NCI-H2227 (cell line): ENCODE results near the gene CYRIA.

Source experiments
- DNase-seq: peaks from one replicate; lab custom pipeline; 2025; ENCODE audit not compliant: unreplicated experiment; lab: John Stamatoyannopoulos, UW

CYRIA gene

DNA sequence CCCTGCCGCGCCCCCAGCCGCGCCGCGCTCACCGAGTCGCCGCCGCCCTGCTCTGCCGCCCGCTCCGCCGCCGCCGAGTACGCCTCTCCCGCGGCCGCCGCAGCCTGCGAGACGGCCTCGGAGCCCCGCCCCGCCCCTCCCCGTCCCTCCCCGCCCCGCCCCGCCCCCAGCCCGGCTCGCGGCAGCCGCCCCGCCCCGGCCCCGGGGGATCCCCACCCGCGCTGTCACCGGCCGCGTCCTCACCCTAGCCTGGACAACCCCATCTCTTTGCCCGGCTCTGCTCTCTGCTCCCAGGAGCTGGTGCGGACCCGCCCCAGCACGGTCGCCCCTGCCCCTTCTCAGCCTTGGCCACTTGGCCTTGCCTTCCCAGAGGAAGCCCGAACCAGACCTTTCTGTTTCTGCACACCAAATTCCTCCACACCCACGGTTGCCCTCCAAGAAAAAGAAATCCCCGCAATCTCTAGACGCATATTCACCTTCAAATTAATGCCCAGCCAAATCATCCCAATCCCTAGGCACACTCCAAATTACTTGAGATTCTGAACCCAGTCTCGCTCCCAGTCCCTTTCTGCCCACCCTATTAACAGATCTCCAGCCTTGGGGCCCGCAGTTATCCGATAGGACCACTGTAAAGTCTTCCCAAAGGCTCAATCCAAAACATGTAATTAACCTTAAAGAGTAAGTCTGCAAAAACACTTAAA, at the start of gene CYRIA:
TSS of gene CYRIA (minus strand) at position 87 of the 701 bp plus-strand sequence. CDS start 77,715 bp downstream, outside the sequence.
- DNase-seq: peak; percentile 68

DNA sequence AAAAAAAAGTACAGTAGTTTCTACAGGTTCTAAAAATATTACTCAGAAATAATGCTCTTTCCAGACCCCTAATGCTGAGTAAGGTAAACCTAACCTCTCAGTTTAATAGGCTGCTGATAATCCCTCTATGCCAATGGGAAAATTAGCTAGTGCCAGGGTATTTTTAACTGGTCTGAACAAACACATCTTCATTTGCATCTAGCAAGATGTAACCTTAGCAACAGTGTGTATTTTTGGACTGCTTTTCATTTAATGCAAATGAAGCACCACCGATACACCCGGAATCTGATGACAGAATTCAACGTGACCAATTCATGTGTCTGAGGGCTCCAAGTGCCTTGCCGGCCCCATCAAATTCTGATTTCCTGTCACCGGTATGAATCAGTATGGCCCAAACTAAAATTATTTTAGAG, 47.4 kb upstream of the CYRIA start:
- DNase-seq: no peak

DNA sequence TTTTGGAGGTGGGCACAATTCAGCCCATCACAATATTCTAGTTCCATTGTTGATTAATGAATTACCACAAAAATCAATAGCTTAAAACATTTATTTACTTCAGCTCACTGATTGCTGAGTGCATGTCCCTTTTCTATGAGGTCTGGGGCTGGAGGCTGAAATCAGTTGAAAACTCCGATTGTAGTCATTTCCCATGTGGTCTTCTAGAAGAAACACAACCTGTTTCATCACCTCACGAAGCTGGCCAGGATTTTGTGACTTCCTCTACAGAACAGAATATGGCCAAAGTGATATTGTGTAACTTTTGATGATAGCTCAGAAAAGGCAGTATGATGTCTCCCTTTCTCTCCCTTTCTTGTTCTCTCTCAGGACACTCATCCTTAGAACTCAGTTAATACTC, 44.1 kb upstream of the CYRIA start:
- no peak for DNase-seq

DNA sequence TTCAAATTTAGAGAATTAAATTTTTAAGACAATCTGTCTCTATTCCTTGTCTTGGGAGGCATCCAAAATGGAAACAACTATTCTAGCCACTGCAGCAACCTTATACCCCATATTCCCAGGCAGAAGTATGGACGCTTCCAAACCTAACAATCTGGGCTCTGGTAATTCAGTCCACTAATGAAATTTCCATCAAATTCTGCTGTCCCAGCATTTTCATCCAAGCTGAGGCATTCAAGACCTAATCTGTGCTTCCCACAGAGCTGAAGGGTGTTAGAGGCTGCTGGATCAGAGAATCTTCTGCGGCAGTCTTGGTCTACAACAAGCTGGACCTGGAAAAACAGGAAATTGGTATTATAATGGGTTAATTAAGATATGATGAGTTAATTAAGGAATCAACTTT, 42.5 kb upstream of the CYRIA start:
- no peak for DNase-seq

DNA sequence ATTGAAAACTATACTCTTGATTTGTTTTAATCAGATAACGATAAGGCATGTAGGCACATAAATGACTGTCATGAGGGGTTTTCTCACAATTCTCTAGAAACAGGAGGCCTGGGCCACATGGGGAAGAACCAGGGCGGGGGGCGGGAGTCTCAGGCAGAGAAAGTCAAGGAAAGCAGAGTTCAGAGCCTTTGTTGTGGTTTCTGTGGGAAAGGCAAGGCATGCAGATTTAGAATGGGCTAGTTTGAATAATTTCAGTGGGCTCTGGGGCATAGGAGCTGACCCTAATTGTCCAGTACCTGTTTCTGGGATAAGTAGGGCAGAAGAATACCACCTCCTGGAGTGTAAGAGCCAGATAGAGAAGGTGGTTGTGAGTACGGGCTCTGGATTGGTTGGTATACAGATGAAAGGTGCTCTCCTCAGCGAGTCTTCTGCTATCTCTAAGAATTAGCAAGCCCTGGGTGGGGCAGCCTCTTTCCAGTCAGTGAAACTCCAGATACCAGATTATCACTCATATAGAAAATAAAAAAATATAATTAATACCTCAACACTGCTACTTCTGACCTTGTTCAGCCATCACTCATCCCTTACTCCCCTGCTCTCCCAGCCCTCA, 41.5 kb upstream of the CYRIA start:
- no peak for DNase-seq

DNA sequence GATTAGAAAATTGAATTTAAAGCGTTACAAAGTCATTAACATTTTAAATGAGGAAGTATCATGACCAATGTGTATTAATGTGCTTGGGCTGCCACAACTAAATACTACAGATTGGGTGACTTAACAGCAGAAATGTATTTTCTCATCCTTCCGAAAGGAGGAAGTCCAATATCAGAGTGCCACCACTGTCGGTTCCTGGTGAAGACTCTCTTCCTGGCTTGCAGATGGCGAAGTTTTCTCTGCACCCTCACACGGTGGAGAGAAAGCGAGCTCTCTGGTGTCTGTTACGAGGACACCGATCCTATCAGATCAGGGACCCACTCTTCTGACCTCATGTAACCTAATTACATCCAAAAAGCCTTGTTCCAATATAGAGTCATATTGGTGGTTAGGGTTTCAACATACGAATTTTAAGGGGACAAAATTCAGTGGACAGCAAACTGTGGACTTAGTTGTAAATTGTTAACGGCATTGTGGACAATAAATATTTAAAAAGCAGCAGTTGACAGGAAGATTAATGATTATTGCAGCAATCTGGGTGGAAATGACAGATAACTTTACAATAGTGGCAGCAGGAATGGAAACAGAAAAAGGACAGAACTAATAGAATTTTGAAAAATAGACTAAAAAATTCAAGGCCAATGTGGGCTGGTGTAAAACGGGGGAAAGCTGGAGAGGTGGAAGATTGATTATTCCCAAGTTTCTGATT, 35.1 kb upstream of the CYRIA start:
- no peak for DNase-seq

DNA sequence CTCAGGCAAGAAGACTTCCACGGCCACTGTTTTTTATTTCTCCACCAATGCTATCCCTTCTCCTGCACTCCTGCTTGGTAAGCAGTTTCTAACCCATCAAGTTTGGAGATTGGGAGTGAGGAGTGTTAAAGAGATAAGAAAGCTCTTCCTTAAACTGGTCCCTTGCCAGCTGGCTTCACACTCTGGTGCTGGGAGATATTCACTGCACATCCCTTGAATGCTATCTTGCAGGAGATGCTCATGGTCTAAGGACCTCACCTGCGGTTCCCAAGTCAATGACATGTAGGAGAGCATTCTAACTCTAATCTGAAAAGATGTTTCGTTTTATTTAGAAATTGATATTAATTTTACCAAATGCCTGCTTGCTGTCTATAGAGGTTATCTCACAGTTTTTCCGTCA, 28.2 kb upstream of the CYRIA start:
- DNase-seq: no peak

DNA sequence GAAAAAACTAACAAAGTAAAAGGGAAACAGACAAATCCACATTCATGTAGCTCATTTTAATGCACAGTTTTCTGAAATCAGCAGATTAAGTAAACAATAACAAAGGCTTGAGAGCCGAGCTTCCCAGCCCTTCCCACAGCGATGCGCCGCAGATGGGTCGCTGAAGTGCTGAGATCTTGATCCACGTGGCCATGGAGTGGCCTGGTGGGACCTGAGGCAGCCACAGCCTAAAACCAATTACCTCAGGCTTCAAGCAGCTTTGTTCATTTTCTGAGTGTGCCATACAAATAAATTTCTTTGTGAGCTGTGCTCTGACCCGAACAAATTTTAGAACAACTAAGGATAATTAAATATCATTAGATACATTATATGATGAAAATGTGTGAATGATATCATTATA, 25.6 kb upstream of the CYRIA start:
- DNase-seq: peak; percentile 22

DNA sequence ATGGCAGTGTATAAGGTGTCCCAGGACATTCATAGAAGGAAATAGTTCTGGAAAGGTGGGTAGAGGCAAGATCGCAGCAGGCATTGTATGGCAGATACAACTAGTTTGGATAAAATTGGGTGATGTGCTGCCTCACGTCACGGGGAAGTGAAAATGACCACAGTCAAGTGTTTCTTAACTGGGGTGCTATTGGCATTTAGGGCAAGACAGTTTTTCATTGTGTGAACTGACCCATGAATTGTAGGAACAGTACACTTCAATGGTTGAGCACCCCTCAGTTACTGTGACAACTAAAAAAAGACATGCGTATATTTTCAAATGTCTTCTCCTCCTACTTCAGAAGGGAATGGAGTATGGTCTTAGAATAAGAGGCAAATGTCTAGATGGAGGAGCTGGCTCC, 22.3 kb upstream of the CYRIA start:
- DNase-seq: no peak

DNA sequence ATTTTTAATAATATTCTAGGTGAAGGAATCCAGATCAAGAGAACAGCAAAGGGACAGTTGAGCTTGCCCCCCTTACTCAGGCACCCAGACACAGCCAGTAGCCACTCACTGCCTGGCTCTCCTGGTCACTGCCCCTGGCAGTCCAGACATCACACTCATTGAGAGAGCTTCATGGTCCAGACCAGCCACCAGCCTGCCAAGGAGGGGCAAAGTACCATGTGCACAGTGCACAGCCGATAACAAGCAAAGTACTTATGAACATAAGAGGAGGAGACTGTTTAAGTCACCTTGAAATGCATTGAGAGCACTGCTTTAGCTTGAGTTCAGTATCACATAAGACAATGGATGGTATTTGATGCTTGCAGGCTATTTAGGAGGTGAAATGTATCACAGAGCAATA, 21.6 kb upstream of the CYRIA start:
- DNase-seq: no peak

DNA sequence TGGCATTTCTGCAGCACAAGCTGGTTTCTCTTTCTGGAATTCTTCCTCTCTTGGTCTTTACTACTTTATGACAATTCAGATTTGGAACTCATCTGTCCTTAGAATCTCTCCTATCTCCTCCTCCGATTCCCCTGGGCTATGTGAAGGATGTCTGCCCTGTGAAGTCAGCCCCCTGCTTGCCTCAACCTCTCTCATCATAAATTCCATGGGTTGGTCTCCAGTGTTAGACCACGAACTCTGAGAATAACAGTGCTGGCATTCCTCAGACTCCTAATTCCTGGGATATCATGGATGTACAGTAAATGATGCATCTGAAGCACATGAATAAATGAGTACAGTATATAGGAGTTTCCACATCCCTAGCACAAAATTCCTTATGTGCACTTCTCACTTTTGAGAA, 21.0 kb upstream of the CYRIA start:
- DNase-seq: no peak

DNA sequence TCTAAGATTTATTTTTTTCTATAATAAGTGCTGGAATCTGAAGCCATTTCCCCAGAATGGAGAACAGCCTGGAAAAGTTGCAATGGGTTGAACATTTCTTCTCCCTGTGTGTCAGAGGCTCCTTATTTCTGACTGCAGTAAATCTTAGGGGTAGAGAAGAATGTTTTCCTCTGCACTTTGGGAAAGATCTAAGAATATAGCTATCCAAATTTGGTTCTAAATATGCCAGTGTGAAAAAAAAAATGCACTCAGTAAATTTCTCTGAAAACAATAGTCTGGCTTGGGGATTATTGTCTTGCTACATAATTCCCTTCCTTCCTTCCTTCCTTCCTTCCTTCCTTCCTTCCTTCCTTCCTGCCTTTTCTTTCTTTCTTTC, 19.7 kb upstream of the CYRIA start:
- no peak for DNase-seq

DNA sequence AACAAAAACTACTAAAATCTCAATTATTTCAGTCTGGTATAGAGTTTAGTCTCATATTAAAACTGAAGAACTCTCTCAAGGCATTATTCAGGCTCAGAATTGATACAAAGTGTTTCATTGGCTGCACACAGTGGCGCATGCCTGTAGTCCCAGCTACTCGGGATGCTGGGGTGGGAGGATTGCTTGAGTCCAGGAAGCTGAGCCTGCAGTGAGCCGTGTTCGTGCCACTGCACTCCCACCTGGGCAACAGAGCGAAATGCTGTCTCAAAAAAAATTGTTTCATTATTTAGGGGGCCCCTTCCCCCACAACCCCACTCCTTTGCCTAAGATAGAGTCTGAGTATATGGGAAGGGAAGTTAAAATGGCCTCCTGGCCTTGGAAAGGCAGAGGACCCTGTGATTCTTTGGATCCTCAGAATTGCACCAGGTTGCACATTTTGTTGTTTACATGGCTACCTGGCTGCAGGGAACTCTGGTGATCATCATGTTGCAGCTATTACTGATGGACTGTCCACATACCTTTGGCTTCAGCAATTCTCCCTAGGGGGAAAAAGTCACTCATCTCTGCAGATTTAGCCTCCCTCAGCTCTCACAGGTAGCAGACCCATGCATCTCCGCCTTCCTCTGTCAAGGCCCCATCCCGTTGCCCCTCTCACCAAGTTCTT, 19.2 kb upstream of the CYRIA start:
- no peak for DNase-seq

DNA sequence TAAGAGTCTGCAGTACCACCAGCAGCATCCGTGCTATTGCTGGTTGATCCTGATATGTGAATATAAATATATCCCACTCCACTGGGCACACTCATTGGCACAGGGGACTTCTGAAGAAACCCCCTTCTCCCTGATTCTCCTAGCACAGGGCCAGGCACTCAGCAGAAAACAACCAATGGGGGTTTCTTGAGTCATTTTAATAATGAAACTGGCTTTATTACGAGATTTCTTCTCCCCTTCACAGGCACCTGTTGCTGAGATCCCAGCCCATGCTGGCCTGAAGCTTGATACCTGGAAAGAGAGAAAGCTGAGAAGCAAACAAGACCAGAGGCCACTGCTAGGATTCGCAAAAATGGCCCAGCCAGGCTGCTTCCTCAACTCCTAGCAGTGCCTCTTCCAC, 17.9 kb upstream of the CYRIA start:
- DNase-seq: no peak

DNA sequence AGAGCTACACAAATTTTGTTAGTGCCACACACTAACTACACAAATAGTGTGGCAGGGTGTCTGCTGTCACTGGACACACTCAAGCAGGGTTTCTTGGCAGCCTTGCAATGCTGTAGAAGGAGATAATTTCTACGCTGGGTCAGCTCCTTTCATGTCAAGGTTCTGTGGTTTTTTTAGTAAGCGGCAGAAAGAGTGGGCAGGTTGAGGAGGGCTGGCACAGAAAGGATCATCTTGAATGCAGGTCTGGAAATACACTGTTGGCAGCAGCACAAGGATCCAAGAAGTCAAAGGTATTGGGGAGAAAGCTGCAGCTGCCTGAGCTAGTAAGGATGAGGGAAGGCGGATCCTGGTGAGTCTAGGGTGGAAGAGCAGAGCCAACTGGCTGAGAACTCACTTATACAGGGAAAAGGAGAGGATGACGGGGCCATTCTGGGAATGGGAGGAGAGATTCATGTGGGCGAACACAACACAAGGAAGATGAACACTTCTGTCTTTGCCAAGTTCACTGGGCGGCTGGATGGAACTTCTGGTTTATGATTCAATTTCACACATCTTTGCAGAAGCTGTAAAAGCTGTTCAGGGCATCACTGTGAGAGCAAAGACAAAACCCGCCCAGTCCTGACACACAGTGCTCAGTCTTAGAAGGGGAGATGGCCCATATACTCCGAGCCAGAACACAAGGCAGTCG, 16.9 kb upstream of the CYRIA start:
- no peak for DNase-seq

DNA sequence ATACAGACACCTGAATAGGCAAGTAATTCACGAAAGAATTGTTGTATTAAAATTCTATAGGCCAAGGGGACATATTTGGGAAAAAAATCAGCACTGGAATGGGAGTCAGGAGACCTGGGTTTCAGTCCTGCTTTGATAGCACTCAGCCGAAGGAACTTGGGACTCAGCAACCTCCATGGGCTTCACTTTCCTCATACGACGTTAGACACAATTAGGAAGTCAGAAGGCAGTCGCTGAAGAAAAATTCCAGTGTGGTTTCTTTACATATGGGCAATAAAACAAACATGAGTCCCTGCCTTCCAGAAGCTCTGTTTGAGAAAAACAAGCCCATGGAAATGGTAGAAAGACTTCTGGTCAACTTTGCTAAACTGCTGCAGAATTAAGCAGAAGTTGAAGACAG, 15.1 kb upstream of the CYRIA start:
- no peak for DNase-seq

DNA sequence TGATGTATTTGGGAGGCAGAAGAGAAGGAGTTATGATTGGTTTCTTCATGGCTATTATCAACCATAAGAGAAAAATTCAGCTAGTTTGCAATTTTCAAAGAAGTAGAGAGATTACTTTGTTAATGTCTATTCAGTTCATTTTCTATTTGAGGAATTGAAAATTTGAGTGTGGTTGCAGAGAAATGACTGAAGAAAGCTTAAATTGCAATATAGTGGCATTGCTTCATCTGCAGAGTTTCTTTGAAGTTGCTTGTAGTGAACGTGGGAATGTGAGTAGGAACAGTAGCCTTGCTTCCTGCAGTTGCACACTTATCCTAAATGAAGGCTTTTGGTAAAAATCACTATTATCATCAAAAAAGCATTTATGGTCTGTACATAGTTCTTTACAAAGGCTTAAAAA, 14.7 kb upstream of the CYRIA start:
- no peak for DNase-seq

DNA sequence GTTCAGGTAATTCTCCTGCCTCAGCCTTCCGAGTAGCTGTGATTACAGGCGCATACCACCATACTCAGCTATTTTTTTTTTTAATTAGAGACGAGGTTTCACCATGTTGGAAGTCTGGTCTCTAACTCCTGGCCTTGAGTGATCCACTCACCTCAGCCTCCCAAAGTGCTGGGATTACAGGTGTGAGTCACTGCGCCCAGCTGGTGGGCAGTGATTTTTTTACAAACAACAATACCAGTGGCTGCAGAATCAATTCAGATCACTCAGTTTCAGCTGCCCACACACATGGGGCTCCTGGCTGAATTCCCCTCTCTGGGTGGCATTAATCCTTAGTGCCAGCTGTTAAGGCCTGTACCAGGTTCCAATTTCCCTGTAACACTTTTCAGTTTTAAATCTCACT, 13.3 kb upstream of the CYRIA start:
- DNase-seq: no peak

DNA sequence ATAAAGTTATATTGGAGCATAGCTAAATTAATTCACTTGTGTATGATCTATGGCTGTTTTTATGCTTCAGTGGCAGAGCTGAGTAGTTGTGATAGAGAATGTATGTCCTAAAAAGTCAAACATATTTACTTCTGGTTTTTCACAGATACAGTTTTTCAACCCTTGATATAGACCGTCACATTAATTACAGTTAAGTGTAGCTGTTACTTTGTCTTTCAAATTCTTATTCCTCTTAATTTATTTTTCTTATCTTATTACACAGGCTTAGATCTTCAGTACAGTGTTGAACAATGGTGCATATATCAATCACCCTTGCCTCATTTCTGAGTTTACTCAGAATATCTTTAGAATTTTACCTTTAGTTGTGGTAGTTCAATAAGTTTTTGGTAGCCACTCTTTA, 12.2 kb upstream of the CYRIA start:
- no peak for DNase-seq

DNA sequence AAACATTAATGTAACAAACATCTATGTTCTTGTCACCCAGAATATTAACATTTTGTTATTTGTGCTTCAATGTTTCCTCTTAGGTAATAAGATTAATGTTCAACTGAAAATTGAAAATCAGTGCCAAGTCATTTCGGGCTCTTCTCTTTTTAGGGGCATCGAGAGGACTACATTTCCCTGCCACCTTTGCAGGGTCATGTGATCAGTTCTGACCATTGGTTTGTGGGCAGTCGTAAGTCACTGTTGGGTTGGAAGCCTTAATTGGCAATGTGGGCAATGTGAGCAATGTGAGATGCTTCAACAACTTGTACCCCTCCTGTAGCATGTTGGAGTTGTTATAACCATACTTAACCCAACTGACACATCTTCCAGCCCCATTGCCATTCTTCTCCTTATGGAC, 10.1 kb upstream of the CYRIA start:
- no peak for DNase-seq

DNA sequence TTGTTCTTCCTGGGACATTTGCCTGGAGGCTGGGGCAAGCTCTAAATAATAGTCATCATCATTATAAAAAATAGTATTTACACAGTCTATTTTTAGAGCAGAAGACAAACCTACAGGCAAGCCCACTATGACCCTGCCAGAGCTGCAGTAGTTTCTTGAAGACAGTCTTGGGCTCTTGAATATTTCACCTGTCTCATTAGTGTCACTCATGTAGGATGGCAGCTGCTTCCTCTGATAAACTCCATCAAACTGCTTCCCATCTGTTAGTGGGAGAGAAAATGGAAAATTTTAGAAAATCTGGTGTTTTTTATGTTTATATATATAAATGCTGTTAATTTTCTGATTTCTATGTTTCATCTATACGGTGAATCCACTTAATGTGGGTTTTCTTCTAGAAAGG, 8.5 kb upstream of the CYRIA start:
- DNase-seq: peak; percentile 37
